Chondrocyte (in vitro differentiated cells): ENCODE data around the gene HAUS1. TPM values are rescaled to one million over a fixed set of nuclear protein-coding genes. Genes with fewer than 3 reads are reported as not detected.

Source experiments
- DNase-seq: peaks from one replicate; pipeline ENCODE4 v3.0.0; 2021; ENCODE audit warnings: mixed read lengths, low spot score
- H3K27ac Mint-ChIP-seq: one replicate; pipeline ENCODE4 v1.8.0; 2021; ENCODE audit warnings: mild to moderate bottlenecking, moderate library complexity, mixed read lengths; ENCODE audit not compliant: unreplicated experiment
- H3K27me3 Mint-ChIP-seq: 2 replicates; pipeline ENCODE4 v1.8.0; 2021; ENCODE audit warnings: low read depth, mixed read lengths
- H3K36me3 Mint-ChIP-seq: 2 replicates; pipeline ENCODE4 v1.8.0; 2021; ENCODE audit warnings: low read depth, mixed read lengths
- H3K4me1 Mint-ChIP-seq: 2 replicates; pipeline ENCODE4 v1.8.0; 2021; ENCODE audit warnings: low read depth, mild to moderate bottlenecking, mixed read lengths
- H3K4me3 Mint-ChIP-seq: one replicate; pipeline ENCODE4 v1.8.0; 2021; ENCODE audit warnings: mild to moderate bottlenecking, moderate library complexity, mixed read lengths; ENCODE audit not compliant: unreplicated experiment
- H3K9me3 Mint-ChIP-seq: 2 replicates; pipeline ENCODE4 v1.8.0; 2021; ENCODE audit warnings: low read depth, mixed read lengths
- long read RNA-seq: library from polyadenylated mRNA; stranded (forward); transcript quantifications from one replicate; pipeline ENCODE4 v2.0.0, GENCODE V29; 2021
- total RNA-seq: library from RNA; stranded (reverse); gene quantifications from 3 replicates; pipeline ENCODE4 v1.2.1, GENCODE V29; 2021
- TF ChIP-seq, protein P1 (sequence below): fragments of 200-600 bp; sonication (generic); IDR thresholded peaks from 2 replicates; pipeline ENCODE4 v1.5.0; 2021; ENCODE audit warnings: antibody characterized with exemption, mild to moderate bottlenecking, moderate library complexity

Gene HAUS1, protein sequence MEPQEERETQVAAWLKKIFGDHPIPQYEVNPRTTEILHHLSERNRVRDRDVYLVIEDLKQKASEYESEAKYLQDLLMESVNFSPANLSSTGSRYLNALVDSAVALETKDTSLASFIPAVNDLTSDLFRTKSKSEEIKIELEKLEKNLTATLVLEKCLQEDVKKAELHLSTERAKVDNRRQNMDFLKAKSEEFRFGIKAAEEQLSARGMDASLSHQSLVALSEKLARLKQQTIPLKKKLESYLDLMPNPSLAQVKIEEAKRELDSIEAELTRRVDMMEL
- total RNA-seq, result 21.5 to 30.8 TPM (median 25.8 TPM) in 3 replicates
- long read RNA-seq, transcript HAUS1-201 (9 exons, 1,125 nt), result major isoform, 19 of 21 reads
- long read RNA-seq, partial matches to known transcripts, result 0 of 21 reads
- long read RNA-seq, other reads (novel, unspliced or antisense), result 1 of 21 reads

DNA sequence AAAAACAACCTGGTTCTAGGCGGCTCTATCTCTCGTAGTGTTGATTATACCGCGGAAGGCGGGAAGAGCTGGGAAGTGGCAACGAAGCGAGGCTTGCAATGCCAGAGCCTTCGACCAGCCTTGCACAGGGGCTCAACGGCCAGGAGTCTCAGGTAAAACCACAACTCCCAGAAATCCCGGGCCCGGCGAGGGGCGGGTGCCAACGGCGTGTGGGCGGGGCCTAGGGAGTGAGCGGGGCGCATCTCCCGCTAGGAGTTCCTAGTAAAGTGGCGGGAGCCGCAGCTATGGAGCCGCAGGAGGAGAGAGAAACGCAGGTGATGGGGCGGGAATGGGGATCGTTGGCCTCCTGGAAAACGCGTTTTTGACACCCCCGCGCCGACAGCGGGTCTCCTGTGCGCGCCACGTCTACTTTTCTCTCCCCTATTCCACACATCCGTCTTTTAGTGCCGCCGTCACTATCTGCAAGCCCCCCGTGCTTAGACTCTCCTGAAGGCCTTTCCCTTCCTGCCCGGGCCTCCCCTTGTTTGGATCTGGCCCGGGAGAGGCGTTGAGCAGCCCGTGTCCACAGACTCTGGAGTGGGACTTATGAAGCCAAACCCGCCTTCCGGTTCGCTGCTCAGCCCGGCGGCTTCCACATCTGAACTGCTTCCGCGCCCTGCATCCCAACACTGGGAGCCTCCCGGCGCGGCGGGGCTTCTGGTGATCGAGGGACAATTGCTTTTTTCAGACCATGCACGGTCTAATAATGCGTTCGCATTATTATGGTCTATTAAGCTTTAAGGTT, at the start of gene HAUS1:
Gene HAUS1 (plus strand): TSS at position 258 of the 784 bp plus-strand sequence. CDS start 27 bp downstream, at position 285.
- H3K9me3 Mint-ChIP-seq, result no peaks in the 10 kb centered on the region
- peak within 1 kb of the TSS; percentile 97 for H3K27ac Mint-ChIP-seq
- peak within 1 kb of the TSS; percentile 97 for H3K4me3 Mint-ChIP-seq
- TF ChIP-seq, protein P1, sequence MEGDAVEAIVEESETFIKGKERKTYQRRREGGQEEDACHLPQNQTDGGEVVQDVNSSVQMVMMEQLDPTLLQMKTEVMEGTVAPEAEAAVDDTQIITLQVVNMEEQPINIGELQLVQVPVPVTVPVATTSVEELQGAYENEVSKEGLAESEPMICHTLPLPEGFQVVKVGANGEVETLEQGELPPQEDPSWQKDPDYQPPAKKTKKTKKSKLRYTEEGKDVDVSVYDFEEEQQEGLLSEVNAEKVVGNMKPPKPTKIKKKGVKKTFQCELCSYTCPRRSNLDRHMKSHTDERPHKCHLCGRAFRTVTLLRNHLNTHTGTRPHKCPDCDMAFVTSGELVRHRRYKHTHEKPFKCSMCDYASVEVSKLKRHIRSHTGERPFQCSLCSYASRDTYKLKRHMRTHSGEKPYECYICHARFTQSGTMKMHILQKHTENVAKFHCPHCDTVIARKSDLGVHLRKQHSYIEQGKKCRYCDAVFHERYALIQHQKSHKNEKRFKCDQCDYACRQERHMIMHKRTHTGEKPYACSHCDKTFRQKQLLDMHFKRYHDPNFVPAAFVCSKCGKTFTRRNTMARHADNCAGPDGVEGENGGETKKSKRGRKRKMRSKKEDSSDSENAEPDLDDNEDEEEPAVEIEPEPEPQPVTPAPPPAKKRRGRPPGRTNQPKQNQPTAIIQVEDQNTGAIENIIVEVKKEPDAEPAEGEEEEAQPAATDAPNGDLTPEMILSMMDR, result no peak
- peaks cover 10% of the 10 kb centered on the region for H3K4me1 Mint-ChIP-seq
- peaks cover 5% of the 10 kb centered on the region for H3K36me3 Mint-ChIP-seq
- peak; percentile 96 for DNase-seq
- H3K27me3 Mint-ChIP-seq, result no peaks in the 10 kb centered on the region

DNA sequence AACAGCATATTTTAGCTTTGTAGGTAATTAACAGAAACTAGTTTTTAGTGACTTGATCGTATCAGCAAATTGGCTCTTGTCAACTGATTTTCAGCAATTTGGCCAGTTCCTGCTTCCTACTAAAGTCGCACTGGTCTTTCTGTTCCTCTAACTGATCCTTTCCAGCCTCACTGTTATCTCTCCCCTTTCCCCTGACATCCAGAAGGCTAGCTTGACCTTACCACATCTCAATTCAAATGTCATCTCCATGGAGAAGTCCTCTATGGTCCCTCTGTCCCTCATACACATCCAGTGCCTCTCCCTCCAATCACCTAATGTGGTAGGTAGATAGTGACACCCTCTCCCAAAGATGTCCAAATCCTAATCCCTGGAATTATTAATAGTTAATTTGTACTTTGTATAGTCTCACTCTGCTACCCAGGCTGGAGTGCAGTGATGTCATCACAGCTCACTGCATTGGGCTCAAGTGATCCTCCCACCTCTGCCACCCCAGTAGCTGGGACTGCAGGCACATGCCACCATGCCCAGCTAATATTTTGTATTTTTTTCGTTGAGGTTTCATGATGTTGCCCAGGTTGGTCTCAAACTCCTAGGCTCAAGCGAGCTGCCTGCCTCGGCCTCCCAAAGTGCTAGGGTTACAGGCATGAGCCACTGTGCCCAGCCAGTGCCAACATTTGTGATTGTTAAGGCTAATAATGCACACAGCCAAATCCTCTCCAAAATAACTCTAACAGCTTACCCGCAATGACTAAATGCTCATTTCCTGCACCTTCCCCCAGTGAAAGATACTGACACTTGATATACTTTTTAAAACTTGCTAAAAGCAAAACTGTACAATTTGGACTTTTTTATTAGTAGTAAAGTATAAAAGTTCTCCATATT, 49.0 kb upstream of the HAUS1 start:
- Mint-ChIP-seq H3K9me3 (no peaks in the 10 kb centered on the region), H3K27me3 (no peaks in the 10 kb centered on the region), H3K36me3 (no peaks in the 10 kb centered on the region), H3K4me3 (no peak overlapping the region), H3K27ac (no peak overlapping the region), H3K4me1 (peaks cover 26% of the 10 kb centered on the region)
- no peak for DNase-seq
- TF ChIP-seq, protein P1, result no peak

DNA sequence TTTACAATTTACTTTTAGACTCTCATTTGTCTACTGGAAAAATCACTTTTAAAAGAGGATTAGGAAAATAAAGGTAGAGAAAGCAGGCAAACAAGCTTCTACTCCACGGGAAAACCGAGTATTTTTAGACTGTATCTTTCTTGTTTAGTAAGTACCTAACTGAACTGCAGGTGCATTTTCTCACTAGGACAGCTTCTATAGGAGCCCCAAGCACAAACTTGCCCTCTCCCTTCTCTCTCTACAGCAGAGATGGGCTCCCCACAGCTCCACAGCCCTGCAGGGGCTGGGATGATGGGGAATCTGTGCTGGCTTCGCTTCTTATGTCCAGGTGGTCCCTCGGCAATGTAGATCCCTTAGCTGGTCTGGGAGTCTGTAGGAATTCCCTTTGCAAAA, 48.4 kb upstream of the HAUS1 start:
- no peaks in the 10 kb centered on the region for H3K9me3 Mint-ChIP-seq
- DNase-seq, result no peak
- no peak overlapping the region for H3K27ac Mint-ChIP-seq
- no peaks in the 10 kb centered on the region for H3K36me3 Mint-ChIP-seq
- no peaks in the 10 kb centered on the region for H3K27me3 Mint-ChIP-seq
- H3K4me3 Mint-ChIP-seq, result no peak overlapping the region
- TF ChIP-seq, protein P1, result no peak
- H3K4me1 Mint-ChIP-seq, result peaks cover 26% of the 10 kb centered on the region

DNA sequence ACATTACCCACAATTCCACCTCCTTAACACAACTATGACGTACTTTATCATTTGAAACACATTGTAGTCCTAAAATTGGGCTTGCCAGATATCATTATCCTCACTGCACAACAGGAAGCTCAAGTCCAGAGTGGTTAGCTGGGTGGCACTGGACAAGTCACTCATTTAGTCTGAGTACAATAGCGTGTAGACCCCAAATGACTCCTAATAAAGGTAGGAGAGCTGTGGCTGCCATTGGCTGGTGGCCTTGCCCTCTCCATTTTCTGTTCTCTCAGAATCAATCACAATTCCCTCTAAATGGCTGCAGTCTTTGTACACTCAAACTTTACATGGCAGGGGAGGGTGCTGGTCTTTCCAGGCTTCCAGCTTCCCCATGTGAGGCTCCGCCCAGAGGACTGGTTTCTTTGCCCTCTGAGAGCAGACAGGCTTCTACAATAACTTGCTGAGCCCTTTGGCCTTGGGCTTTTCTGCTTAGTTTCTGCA, 43.8 kb upstream of the HAUS1 start:
- TF ChIP-seq, protein P1, result no peak

More for the DNA sequence above, 43.8 kb upstream of the HAUS1 start:
- H3K4me3 Mint-ChIP-seq, result no peak overlapping the region
- no peaks in the 10 kb centered on the region for H3K36me3 Mint-ChIP-seq
- H3K27ac Mint-ChIP-seq, result no peak overlapping the region
- no peak for DNase-seq
- no peaks in the 10 kb centered on the region for H3K9me3 Mint-ChIP-seq
- peaks cover 13% of the 10 kb centered on the region for H3K4me1 Mint-ChIP-seq
- no peaks in the 10 kb centered on the region for H3K27me3 Mint-ChIP-seq
